Measurements from ENCODE around the gene CNTD1. TPM values are rescaled to one million over a fixed set of nuclear protein-coding genes. Genes with fewer than 3 reads are reported as not detected.

CNTD1 gene
- total RNA-seq, 1 experiment from 2014 or later: 0.13 TPM

GRCh38 chr17:42848093-42848492 lies 49.4 kb downstream of the CNTD1 start:
- no peaks in the 10 kb centered on the region for H3K9me3 ChIP-seq (ENCODE audit: control insufficient read depth, insufficient read depth, low read depth, low read length)
- CTCF ChIA-PET: interaction anchor here (0.6 to 0.7 kb wide), 2 partner anchors 63 to 165 kb away, joined by 4 to 5 read pairs; no protein-coding TSS in a partner anchor
- POLR2A ChIA-PET: no interaction called here
- DNase-seq (ENCODE audit: low read depth, low spot score) (no peak), ATAC-seq (no peak)
- no peak overlapping the region for H3K4me3 ChIP-seq (ENCODE audit: low read depth in 2 of 2, low read length in 2 of 2)
- H3K36me3 ChIP-seq (ENCODE audit: control insufficient read depth, insufficient read depth, low read length): no peaks in the 10 kb centered on the region
- intact Hi-C loops (cut with micrococcal nuclease; ENCODE audit: unreplicated experiment): loop anchor here (5.0 kb wide), 1 partner anchor 89 kb away; no protein-coding TSS in a partner anchor
- no peaks in the 10 kb centered on the region for H3K4me1 ChIP-seq (ENCODE audit: control insufficient read depth, insufficient read depth, low read length)
- no peak overlapping the region for H3K27ac ChIP-seq (ENCODE audit: low read length)
- H3K27me3 ChIP-seq (ENCODE audit: control insufficient read depth, insufficient read depth, low read length): no peaks in the 10 kb centered on the region
- no TSS peak for BruUV-seq (replicated peaks)
- in situ Hi-C loops (cut with HindIII; ENCODE audit: low pct_unique_long_range_greater_than_20kb, low sequenced_read_pairs): no loop called here
- TF ChIP-seq SIN3A (IDR thresholded peaks at IDR 0.05; ENCODE audit: borderline replicate concordance, insufficient read depth, low read depth, low read length) (no peak), CTCF (IDR thresholded peaks at IDR 0.05) (no peak), TCF7L2 (IDR thresholded peaks at IDR 0.05; ENCODE audit: low read depth, low read length) (no peak), REST (IDR thresholded peaks at IDR 0.05; ENCODE audit: insufficient read depth in 1 of 2, low read depth in 2 of 2, low read length in 1 of 2) (no peak), POLR2AphosphoS5 (IDR thresholded peaks at IDR 0.05; ENCODE audit: low read depth, low read length) (no peak)

GRCh38 chr17:42849031-42849430 lies 50.4 kb downstream of the CNTD1 start:
- Histone ChIP-seq H3K27me3 (ENCODE audit: control insufficient read depth, insufficient read depth, low read length) (no peaks in the 10 kb centered on the region), H3K27ac (ENCODE audit: low read length) (no peak overlapping the region), H3K4me1 (ENCODE audit: control insufficient read depth, insufficient read depth, low read length) (no peaks in the 10 kb centered on the region), H3K36me3 (ENCODE audit: control insufficient read depth, insufficient read depth, low read length) (no peaks in the 10 kb centered on the region), H3K9me3 (ENCODE audit: control insufficient read depth, insufficient read depth, low read depth, low read length) (no peaks in the 10 kb centered on the region), H3K4me3 (ENCODE audit: low read depth in 2 of 2, low read length in 2 of 2) (no peak overlapping the region)
- ChIA-PET POLR2A (no interaction called here), CTCF (interaction anchor here (0.6 kb wide), 1 partner anchor 83 kb away, joined by 7 read pairs; no protein-coding TSS in a partner anchor)
- no peak for DNase-seq (ENCODE audit: low read depth, low spot score)
- TF ChIP-seq TCF7L2 (IDR thresholded peaks at IDR 0.05; ENCODE audit: low read depth, low read length): no peak
- no peak for TF ChIP-seq CTCF (IDR thresholded peaks at IDR 0.05)
- no peak for TF ChIP-seq POLR2AphosphoS5 (IDR thresholded peaks at IDR 0.05; ENCODE audit: low read depth, low read length)
- TF ChIP-seq REST (IDR thresholded peaks at IDR 0.05; ENCODE audit: insufficient read depth in 1 of 2, low read depth in 2 of 2, low read length in 1 of 2): no peak
- ATAC-seq: no peak
- in situ Hi-C loops (cut with HindIII; ENCODE audit: low pct_unique_long_range_greater_than_20kb, low sequenced_read_pairs): no loop called here
- intact Hi-C loops (cut with micrococcal nuclease; ENCODE audit: unreplicated experiment): loop anchor here (5.0 kb wide), 1 partner anchor 88 kb away; no protein-coding TSS in a partner anchor
- no TSS peak for BruUV-seq (replicated peaks)
